ENCODE data around the gene RLIM. TPM values are rescaled to one million over a fixed set of nuclear protein-coding genes. Genes with fewer than 3 reads are reported as not detected.
"Not testable (repeated sequence)": the region's sequence is repeated elsewhere in the genome, so short reads cannot be mapped to it uniquely, and the experiment has no call there.

Gene RLIM
- polyA plus RNA-seq, result 10 to 100 TPM in 1 of 4 donors, 1 to 10 TPM in 3; 2.7 to 18.9 (median 5.6) TPM
- long read RNA-seq, donor 1, full-length matches to known transcripts, result 6 of 6 reads
- long read RNA-seq, donor 1, partial matches to known transcripts, result 0 of 6 reads
- long read RNA-seq, donor 1, other reads (novel, unspliced or antisense), result 0 of 6 reads
- long read RNA-seq, donor 2, full-length matches to known transcripts, result 6 of 6 reads
- long read RNA-seq, donor 2, partial matches to known transcripts, result 0 of 6 reads
- long read RNA-seq, donor 2, other reads (novel, unspliced or antisense), result 0 of 6 reads
- long read RNA-seq, donor 3, full-length matches to known transcripts, result 2 of 2 reads
- long read RNA-seq, donor 3, partial matches to known transcripts, result 0 of 2 reads
- long read RNA-seq, donor 3, other reads (novel, unspliced or antisense), result 0 of 2 reads
- long read RNA-seq, donor 4, result 0 reads
- long read RNA-seq, donor 5, result 0 reads
- long read RNA-seq, donor 6, full-length matches to known transcripts, result 2 of 2 reads
- long read RNA-seq, donor 6, partial matches to known transcripts, result 0 of 2 reads
- long read RNA-seq, donor 6, other reads (novel, unspliced or antisense), result 0 of 2 reads
- long read RNA-seq, donor 7, full-length matches to known transcripts, result 4 of 4 reads
- long read RNA-seq, donor 7, partial matches to known transcripts, result 0 of 4 reads
- long read RNA-seq, donor 7, other reads (novel, unspliced or antisense), result 0 of 4 reads
- long read RNA-seq, donor 8, full-length matches to known transcripts, result 3 of 3 reads
- long read RNA-seq, donor 8, partial matches to known transcripts, result 0 of 3 reads
- long read RNA-seq, donor 8, other reads (novel, unspliced or antisense), result 0 of 3 reads
- long read RNA-seq, donor 9, full-length matches to known transcripts, result 3 of 3 reads
- long read RNA-seq, donor 9, partial matches to known transcripts, result 0 of 3 reads
- long read RNA-seq, donor 9, other reads (novel, unspliced or antisense), result 0 of 3 reads
- long read RNA-seq, donor 10, full-length matches to known transcripts, result 5 of 5 reads
- long read RNA-seq, donor 10, partial matches to known transcripts, result 0 of 5 reads
- long read RNA-seq, donor 10, other reads (novel, unspliced or antisense), result 0 of 5 reads

- H3K4me3 ChIP-seq (ENCODE audit: low read depth in 1 of 3, low read length in 3 of 3), result peak within 1 kb of the TSS; percentile 52 to 98 (median 60)
- FAIRE-seq (peak; percentile 30), DNase-seq (peak; percentile 94)
- WGBS, 3 donors, result 0 to 28% (median 9%) methylated on average over 50 to 66 of the region's 66 CpGs
- no peaks in the 10 kb centered on the region for H3K36me3 ChIP-seq (ENCODE audit: control insufficient read depth in 3 of 3, insufficient read depth in 2 of 3, low read depth in 1 of 3, low read length in 3 of 3)
- H3K27ac ChIP-seq (ENCODE audit: low read depth in 1 of 3, low read length in 2 of 3), result peak within 1 kb of the TSS; percentile 88 to 99 (median 96)
- H3K27me3 ChIP-seq (ENCODE audit: control insufficient read depth in 3 of 3, insufficient read depth in 3 of 3, low read length in 3 of 3), result no peaks in the 10 kb centered on the region
- H3K4me1 ChIP-seq (ENCODE audit: control insufficient read depth in 3 of 3, insufficient read depth in 2 of 3, low read depth in 1 of 3, low read length in 2 of 3), result no peaks in the 10 kb centered on the region
- H3K9me3 ChIP-seq (ENCODE audit: control insufficient read depth in 2 of 2, insufficient read depth in 1 of 2, low read depth in 1 of 2, low read length in 1 of 2), result no peaks in the 10 kb centered on the region
Observed at GRCh38 chrX:74614093-74614909, at the start of gene RLIM. RLIM (minus strand) TSS chrX:74614624; CDS start chrX:74595977, 18,647 bp downstream.

GRCh38 chrX:74656079-74656745, 41.8 kb upstream of the RLIM start:
- no peak for FAIRE-seq

GRCh38 chrX:74654953-74655352, 40.5 kb upstream of the RLIM start:
- not testable (repeated sequence) for H3K27me3 ChIP-seq (ENCODE audit: control insufficient read depth in 3 of 3, insufficient read depth in 3 of 3, low read length in 3 of 3); H3K9me3 ChIP-seq (ENCODE audit: control insufficient read depth in 2 of 2, insufficient read depth in 1 of 2, low read depth in 1 of 2, low read length in 1 of 2); H3K4me1 ChIP-seq (ENCODE audit: control insufficient read depth in 3 of 3, insufficient read depth in 2 of 3, low read depth in 1 of 3, low read length in 2 of 3); H3K36me3 ChIP-seq (ENCODE audit: control insufficient read depth in 3 of 3, insufficient read depth in 2 of 3, low read depth in 1 of 3, low read length in 3 of 3); H3K27ac ChIP-seq (ENCODE audit: low read depth in 1 of 3, low read length in 2 of 3); FAIRE-seq; H3K4me3 ChIP-seq (ENCODE audit: low read depth in 1 of 3, low read length in 3 of 3); DNase-seq
- 82 to 90% (median 86%) methylated on average over 4 of the region's 4 CpGs for WGBS, 3 donors

More at GRCh38 chrX:74656079-74656745, 41.8 kb upstream of the RLIM start:
- no peak overlapping the region for H3K4me3 ChIP-seq (ENCODE audit: low read depth in 1 of 3, low read length in 3 of 3)
- no peaks in the 10 kb centered on the region for H3K4me1 ChIP-seq (ENCODE audit: control insufficient read depth in 3 of 3, insufficient read depth in 2 of 3, low read depth in 1 of 3, low read length in 2 of 3)
- H3K27me3 ChIP-seq (ENCODE audit: control insufficient read depth in 3 of 3, insufficient read depth in 3 of 3, low read length in 3 of 3), result no peaks in the 10 kb centered on the region
- no peak for DNase-seq
- no peak overlapping the region for H3K27ac ChIP-seq (ENCODE audit: low read depth in 1 of 3, low read length in 2 of 3)
- no peaks in the 10 kb centered on the region for H3K36me3 ChIP-seq (ENCODE audit: control insufficient read depth in 3 of 3, insufficient read depth in 2 of 3, low read depth in 1 of 3, low read length in 3 of 3)
- WGBS, 3 donors, result 42 to 66% (median 55%) methylated on average over 6 of the region's 6 CpGs
- H3K9me3 ChIP-seq (ENCODE audit: control insufficient read depth in 2 of 2, insufficient read depth in 1 of 2, low read depth in 1 of 2, low read length in 1 of 2), result no peaks in the 10 kb centered on the region

DNA sequence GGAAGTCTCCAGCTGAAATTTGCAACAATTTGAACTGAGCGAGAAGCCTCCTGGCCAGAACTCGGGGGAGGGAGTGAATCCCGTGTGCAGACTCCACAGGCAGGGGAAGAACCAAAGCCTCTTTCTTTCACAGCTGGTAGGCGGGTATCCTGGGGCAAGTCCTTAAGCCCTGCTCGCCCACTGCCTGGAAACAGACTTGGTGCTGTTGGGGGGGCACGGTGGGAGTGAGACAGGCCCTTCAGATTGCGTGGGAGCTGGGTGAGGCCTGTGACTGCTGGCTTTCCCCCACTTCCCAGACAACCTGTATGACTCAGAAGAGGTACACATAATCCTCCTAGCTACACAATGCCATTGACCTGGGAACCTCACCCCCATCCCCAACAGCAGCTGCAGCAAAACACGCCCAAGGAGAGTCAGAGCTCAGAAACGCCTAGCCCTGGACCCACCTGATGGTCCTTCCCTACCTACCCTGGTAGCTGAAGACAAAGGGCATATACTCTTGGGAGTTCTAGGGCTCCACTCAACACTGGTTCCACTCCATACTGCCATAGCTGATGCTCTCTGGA, 22.4 kb upstream of the RLIM start:
- Histone ChIP-seq H3K27me3 (ENCODE audit: control insufficient read depth in 3 of 3, insufficient read depth in 3 of 3, low read length in 3 of 3) (no peaks in the 10 kb centered on the region), H3K27ac (ENCODE audit: low read depth in 1 of 3, low read length in 2 of 3) (no peak overlapping the region), H3K9me3 (ENCODE audit: control insufficient read depth in 2 of 2, insufficient read depth in 1 of 2, low read depth in 1 of 2, low read length in 1 of 2) (no peaks in the 10 kb centered on the region), H3K4me1 (ENCODE audit: control insufficient read depth in 3 of 3, insufficient read depth in 2 of 3, low read depth in 1 of 3, low read length in 2 of 3) (no peaks in the 10 kb centered on the region), H3K36me3 (ENCODE audit: control insufficient read depth in 3 of 3, insufficient read depth in 2 of 3, low read depth in 1 of 3, low read length in 3 of 3) (no peaks in the 10 kb centered on the region), H3K4me3 (ENCODE audit: low read depth in 1 of 3, low read length in 3 of 3) (no peak overlapping the region)
- no peak for FAIRE-seq
- 71 to 85% (median 72%) methylated on average over 8 to 9 of the region's 9 CpGs for WGBS, 3 donors
- no peak for DNase-seq

- Histone ChIP-seq H3K36me3 (ENCODE audit: control insufficient read depth in 3 of 3, insufficient read depth in 2 of 3, low read depth in 1 of 3, low read length in 3 of 3) (no peaks in the 10 kb centered on the region), H3K4me3 (ENCODE audit: low read depth in 1 of 3, low read length in 3 of 3) (peak overlapping the region; percentile 52 to 98 (median 60)), H3K27ac (ENCODE audit: low read depth in 1 of 3, low read length in 2 of 3) (peak overlapping the region; percentile 88 to 99 (median 96)), H3K9me3 (ENCODE audit: control insufficient read depth in 2 of 2, insufficient read depth in 1 of 2, low read depth in 1 of 2, low read length in 1 of 2) (no peaks in the 10 kb centered on the region), H3K4me1 (ENCODE audit: control insufficient read depth in 3 of 3, insufficient read depth in 2 of 3, low read depth in 1 of 3, low read length in 2 of 3) (no peaks in the 10 kb centered on the region), H3K27me3 (ENCODE audit: control insufficient read depth in 3 of 3, insufficient read depth in 3 of 3, low read length in 3 of 3) (no peaks in the 10 kb centered on the region)
- 0 to 26% (median 16%) methylated on average over 12 to 15 of the region's 15 CpGs for WGBS, 3 donors
- DNase-seq (peak; percentile 10 to 50), FAIRE-seq (no peak)
Observed at GRCh38 chrX:74613370-74614092, 893 bp downstream of the RLIM start.

DNA sequence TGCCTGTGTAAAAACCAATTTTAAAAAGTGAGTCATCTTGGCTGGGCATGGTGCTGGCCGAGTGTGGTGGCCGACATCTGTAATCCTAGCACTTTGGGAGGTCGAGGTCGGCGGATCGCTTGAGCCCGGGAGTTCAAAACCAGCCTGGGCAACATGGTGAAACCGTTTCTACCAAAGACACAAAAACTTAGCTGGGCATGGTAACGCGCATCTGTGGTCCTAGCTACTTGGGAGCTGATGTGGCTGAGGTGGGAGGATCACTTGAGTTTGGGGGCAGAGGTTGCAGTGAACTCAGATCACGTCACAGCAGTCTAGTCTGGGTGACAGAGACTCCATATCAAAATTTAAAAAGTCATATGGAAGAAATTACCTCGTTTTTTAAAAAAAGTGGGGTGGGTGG, 7.6 kb downstream of the RLIM start:
- DNase-seq, result no peak
- whole genome bisulfite sequencing, 3 donors, result 86 to 93% (median 89%) methylated on average over 12 of the region's 12 CpGs
- Histone ChIP-seq H3K27me3 (ENCODE audit: control insufficient read depth in 3 of 3, insufficient read depth in 3 of 3, low read length in 3 of 3) (no peaks in the 10 kb centered on the region), H3K9me3 (ENCODE audit: control insufficient read depth in 2 of 2, insufficient read depth in 1 of 2, low read depth in 1 of 2, low read length in 1 of 2) (no peaks in the 10 kb centered on the region), H3K36me3 (ENCODE audit: control insufficient read depth in 3 of 3, insufficient read depth in 2 of 3, low read depth in 1 of 3, low read length in 3 of 3) (peaks cover 0 to 4% (median 0%) of the 10 kb centered on the region in 3 donors), H3K4me1 (ENCODE audit: control insufficient read depth in 3 of 3, insufficient read depth in 2 of 3, low read depth in 1 of 3, low read length in 2 of 3) (peaks cover 0 to 3% (median 0%) of the 10 kb centered on the region in 3 donors), H3K27ac (ENCODE audit: low read depth in 1 of 3, low read length in 2 of 3) (no peak overlapping the region), H3K4me3 (ENCODE audit: low read depth in 1 of 3, low read length in 3 of 3) (no peak overlapping the region)
- FAIRE-seq, result no peak

DNA sequence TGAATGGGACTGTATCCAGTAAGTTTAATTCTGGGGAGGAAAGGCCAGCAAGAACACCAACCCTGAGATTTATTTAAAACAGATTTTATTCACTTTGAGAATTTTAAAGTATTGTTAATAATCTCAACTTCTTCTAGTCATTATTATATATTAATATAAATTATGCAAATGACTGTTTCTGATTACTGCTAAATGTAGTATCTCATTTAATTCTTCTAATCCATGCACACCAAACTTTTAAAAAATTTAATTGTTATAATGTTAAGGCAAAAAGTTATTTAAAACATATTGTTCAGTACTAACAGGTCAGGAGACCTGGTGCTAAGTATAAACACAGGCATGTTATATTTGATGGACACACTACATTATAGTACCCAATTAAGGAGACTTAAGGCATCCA, 8.1 kb downstream of the RLIM start:
- no peak for FAIRE-seq
- no peak overlapping the region for H3K27ac ChIP-seq (ENCODE audit: low read depth in 1 of 3, low read length in 2 of 3)

More for the DNA sequence above, 8.1 kb downstream of the RLIM start:
- Histone ChIP-seq H3K27me3 (ENCODE audit: control insufficient read depth in 3 of 3, insufficient read depth in 3 of 3, low read length in 3 of 3) (no peaks in the 10 kb centered on the region), H3K36me3 (ENCODE audit: control insufficient read depth in 3 of 3, insufficient read depth in 2 of 3, low read depth in 1 of 3, low read length in 3 of 3) (peaks cover 0 to 4% (median 0%) of the 10 kb centered on the region in 3 donors), H3K4me3 (ENCODE audit: low read depth in 1 of 3, low read length in 3 of 3) (no peak overlapping the region), H3K9me3 (ENCODE audit: control insufficient read depth in 2 of 2, insufficient read depth in 1 of 2, low read depth in 1 of 2, low read length in 1 of 2) (no peaks in the 10 kb centered on the region), H3K4me1 (ENCODE audit: control insufficient read depth in 3 of 3, insufficient read depth in 2 of 3, low read depth in 1 of 3, low read length in 2 of 3) (peaks cover 0 to 3% (median 0%) of the 10 kb centered on the region in 3 donors)
- no peak for DNase-seq
